Mesothelial cell of epicardium (in vitro differentiated cells): ENCODE measurements around the gene NOXA1. TPM values are rescaled to one million over a fixed set of nuclear protein-coding genes. Genes with fewer than 3 reads are reported as not detected.
A peak's percentile ranks its signal among the peaks of the same experiment; 100 is the strongest.

Experiments used
- DNase-seq, 2 experiments: peaks; one replicate each; pipeline ENCODE4 v3.0.0; 2021; ENCODE audit warnings: low spot score in 2 of 2; ENCODE audit not compliant: unreplicated experiment in 2 of 2
- H3K27ac Mint-ChIP-seq: 2 replicates; pipeline ENCODE4 v1.8.0; 2021; ENCODE audit warnings: mixed read lengths
- H3K27me3 Mint-ChIP-seq: 2 replicates; pipeline ENCODE4 v1.8.0; 2021; ENCODE audit warnings: low read depth, mixed read lengths
- H3K36me3 Mint-ChIP-seq: 2 replicates; pipeline ENCODE4 v1.8.0; 2021; ENCODE audit warnings: mixed read lengths
- H3K4me1 Mint-ChIP-seq: 2 replicates; pipeline ENCODE4 v1.8.0; 2021; ENCODE audit warnings: mixed read lengths
- H3K4me3 Mint-ChIP-seq: 2 replicates; pipeline ENCODE4 v1.8.0; 2021; ENCODE audit warnings: mild to moderate bottlenecking, moderate library complexity, mixed read lengths
- H3K9me3 Mint-ChIP-seq: 2 replicates; pipeline ENCODE4 v1.8.0; 2021; ENCODE audit warnings: mixed read lengths
- total RNA-seq: library from RNA; stranded (reverse); gene quantifications from 3 replicates; pipeline ENCODE4 v1.2.1, GENCODE V29; 2021
- TF ChIP-seq, protein P1 (sequence below): fragments of 200-600 bp; sonication (generic); IDR thresholded peaks from one replicate; pipeline ENCODE4 v1.5.0; 2021; ENCODE audit warnings: antibody characterized with exemption; ENCODE audit not compliant: unreplicated experiment

The NOXA1 gene
- total RNA-seq, 1 donor from 2014 or later = 22.1 TPM

DNA sequence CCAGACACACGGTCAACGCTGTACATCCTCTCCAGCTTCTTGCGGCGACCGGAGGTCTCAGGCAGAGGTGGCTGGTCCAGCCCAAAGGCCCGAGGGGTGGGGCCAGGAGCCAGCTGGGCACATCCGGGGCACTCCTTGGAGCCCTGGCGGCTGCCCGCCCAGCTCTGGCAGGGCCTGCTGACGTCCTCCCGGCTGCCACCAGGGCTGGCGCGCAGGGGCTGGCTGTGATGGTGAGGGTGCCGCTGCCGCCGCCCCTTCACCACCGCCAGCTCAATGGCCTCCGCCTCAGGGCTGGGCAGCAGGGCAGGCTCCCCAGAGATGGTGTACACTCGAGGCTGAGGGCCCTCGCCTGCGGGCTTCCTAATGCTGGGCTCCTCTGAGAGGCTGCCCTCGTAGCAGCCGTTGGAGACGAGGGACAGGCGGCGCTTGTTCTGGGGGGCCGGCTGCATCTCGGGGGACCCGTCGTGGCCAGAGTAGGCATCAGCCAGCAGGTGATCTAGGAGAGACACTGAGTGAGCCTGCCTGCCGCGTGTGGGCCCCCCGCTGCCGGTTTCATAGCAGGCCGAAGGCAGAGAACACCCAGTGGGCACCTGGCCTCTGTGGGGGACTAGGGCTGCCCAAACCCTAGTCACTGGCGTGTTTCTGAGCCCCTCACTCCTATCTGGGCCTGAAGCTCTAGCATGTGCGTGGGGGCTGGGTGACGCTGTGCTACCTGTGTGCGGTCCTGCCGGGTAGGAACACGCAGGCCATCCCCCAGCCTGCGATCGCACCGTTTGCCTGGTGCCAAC, 34.4 kb downstream of the NOXA1 start:
- DNase-seq = peak in 1 of 2 experiments; percentile 19
- peaks cover 3% of the 10 kb centered on the region for H3K36me3 Mint-ChIP-seq
- no peaks in the 10 kb centered on the region for H3K9me3 Mint-ChIP-seq
- TF ChIP-seq, protein P1, sequence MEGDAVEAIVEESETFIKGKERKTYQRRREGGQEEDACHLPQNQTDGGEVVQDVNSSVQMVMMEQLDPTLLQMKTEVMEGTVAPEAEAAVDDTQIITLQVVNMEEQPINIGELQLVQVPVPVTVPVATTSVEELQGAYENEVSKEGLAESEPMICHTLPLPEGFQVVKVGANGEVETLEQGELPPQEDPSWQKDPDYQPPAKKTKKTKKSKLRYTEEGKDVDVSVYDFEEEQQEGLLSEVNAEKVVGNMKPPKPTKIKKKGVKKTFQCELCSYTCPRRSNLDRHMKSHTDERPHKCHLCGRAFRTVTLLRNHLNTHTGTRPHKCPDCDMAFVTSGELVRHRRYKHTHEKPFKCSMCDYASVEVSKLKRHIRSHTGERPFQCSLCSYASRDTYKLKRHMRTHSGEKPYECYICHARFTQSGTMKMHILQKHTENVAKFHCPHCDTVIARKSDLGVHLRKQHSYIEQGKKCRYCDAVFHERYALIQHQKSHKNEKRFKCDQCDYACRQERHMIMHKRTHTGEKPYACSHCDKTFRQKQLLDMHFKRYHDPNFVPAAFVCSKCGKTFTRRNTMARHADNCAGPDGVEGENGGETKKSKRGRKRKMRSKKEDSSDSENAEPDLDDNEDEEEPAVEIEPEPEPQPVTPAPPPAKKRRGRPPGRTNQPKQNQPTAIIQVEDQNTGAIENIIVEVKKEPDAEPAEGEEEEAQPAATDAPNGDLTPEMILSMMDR = no peak
- H3K4me3 Mint-ChIP-seq = peak overlapping the region; percentile 52
- H3K27me3 Mint-ChIP-seq = peaks cover 17% of the 10 kb centered on the region
- H3K27ac Mint-ChIP-seq = no peak overlapping the region
- H3K4me1 Mint-ChIP-seq = peaks cover 13% of the 10 kb centered on the region

GRCh38 chr9:137458194-137459151, 35.3 kb downstream of the NOXA1 start:
- peaks cover 13% of the 10 kb centered on the region for H3K4me1 Mint-ChIP-seq
- TF ChIP-seq, protein P1 = no peak
- H3K9me3 Mint-ChIP-seq = no peaks in the 10 kb centered on the region
- peak overlapping the region; percentile 52 for H3K4me3 Mint-ChIP-seq
- peak in 1 of 2 experiments; percentile 19 for DNase-seq
- H3K27me3 Mint-ChIP-seq = peaks cover 22% of the 10 kb centered on the region
- no peak overlapping the region for H3K27ac Mint-ChIP-seq
- H3K36me3 Mint-ChIP-seq = peaks cover 3% of the 10 kb centered on the region

DNA sequence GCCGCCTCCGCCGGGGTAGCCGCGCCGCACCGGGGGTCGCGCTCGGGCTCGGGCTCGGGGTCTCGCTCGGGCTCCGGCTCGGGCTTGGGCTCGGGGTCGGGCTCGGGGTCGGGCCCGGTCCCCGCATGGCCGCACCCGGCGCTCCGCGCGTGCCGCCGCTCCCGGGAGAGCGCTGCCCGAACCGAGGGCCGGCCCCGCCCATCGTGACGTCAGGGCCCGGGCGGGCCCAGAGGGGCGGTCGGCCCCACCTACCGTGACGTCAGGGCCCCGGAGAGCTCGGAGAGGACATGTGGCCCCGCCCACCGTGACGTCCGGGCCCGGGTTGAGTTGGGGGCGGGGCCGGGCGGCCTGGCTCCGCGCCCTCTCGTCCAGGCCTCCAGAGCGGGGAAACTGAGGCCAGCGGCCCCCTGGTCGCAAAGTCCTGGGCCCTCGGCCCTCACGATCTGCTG, 36.0 kb downstream of the NOXA1 start, which contains the start of gene NSMF:
NSMF (minus strand) TSS at position 183 of the 449 bp plus-strand sequence. CDS start 232 bp downstream, outside the sequence.
- H3K27me3 Mint-ChIP-seq = peaks cover 24% of the 10 kb centered on the region
- H3K27ac Mint-ChIP-seq = no peak within 1 kb of the TSS
- TF ChIP-seq, protein P1 = no peak
- DNase-seq = peak; percentile 98
- H3K36me3 Mint-ChIP-seq = peaks cover 3% of the 10 kb centered on the region
- peaks cover 10% of the 10 kb centered on the region for H3K4me1 Mint-ChIP-seq
- H3K4me3 Mint-ChIP-seq = peak within 1 kb of the TSS; percentile 55
- no peaks in the 10 kb centered on the region for H3K9me3 Mint-ChIP-seq

DNA sequence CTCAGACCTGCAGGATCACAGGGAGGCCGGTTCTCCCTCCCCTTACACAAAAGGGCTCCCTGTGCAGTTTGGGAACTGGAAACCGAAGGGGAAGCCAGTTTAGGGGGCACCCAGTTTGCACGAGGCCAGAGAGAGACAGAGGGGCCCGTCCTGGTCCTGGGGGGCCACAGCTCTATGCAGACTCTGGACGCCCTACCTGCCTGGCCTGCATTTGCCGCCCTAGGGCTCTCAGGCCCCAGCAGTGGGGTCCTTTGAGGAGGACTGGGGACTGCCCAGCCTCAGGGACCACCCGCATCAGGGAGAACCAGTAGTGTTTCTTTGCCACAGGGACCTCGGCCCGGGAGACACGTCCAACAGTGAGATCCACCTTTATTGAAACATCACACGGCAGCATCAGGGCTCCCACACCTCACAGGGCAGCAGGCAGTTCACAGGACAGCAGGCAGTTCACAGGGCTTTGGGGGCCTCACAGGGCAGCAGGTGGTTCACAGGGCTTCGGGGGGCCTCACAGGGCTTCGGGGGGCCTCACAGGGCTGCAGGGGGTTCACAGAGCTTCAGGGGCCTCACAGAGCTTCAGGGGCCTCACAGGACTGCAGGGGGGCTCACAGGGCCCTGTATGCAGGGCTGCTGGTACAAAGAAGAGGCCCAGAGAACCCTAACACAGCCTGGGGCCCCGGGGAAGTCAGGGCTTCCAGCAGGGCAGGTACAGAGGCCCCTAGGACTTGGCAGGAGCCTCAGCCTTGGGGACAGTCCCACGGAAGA, 36.6 kb downstream of the NOXA1 start:
- Mint-ChIP-seq H3K27ac (no peak overlapping the region), H3K36me3 (peaks cover 3% of the 10 kb centered on the region), H3K4me1 (peaks cover 4% of the 10 kb centered on the region)

More for the DNA sequence above, 36.6 kb downstream of the NOXA1 start:
- Mint-ChIP-seq H3K27me3 (peaks cover 24% of the 10 kb centered on the region), H3K9me3 (no peaks in the 10 kb centered on the region), H3K4me3 (peak overlapping the region; percentile 55)
- TF ChIP-seq, protein P1 = no peak
- peak in 1 of 2 experiments; percentile 35 for DNase-seq
